Stromal cell of bone marrow (primary cell): ENCODE data around the gene AGR3.

Experiments used
- DNase-seq: peaks from one replicate; pipeline ENCODE4 v3.0.0-alpha.2; 2012; ENCODE audit warnings: low read depth

The AGR3 gene

GRCh38 chr7:16881844-16882243 is at the start of gene AGR3:
AGR3 (minus strand) TSS chr7:16881983; CDS start chr7:16878618, 3,365 bp downstream.
- DNase-seq = no peak

- DNase-seq = no peak
These were observed 49.2 kb upstream of the AGR3 start for GRCh38 chr7:16930946-16931345.

- DNase-seq = no peak
These were observed 47.5 kb upstream of the AGR3 start for GRCh38 chr7:16929146-16929762.

DNA sequence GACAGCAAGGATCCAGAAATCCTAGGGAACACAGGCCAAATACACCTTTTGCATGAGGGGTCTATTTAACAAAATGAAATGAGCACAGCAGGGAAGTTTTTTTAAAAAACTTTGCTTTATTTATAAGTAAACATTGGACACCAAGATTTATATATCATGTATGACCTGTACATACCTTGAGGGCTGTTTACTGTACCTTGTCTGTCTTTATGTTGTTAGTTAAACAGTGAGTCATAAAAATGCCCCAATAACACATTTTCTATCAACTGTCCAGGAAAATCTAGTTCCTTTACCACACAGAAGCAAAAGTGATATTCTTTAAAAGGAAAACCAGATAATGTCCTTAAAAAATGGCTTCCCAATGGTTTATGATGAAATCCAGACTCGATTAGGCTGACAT is 45.1 kb upstream of the AGR3 start:
- DNase-seq = no peak

GRCh38 chr7:16926283-16926682 is 44.5 kb upstream of the AGR3 start:
- DNase-seq = peak; percentile 41

- DNase-seq = no peak
These were observed 43.8 kb upstream of the AGR3 start for GRCh38 chr7:16925609-16926008.

GRCh38 chr7:16923019-16923418 is 41.2 kb upstream of the AGR3 start:
- DNase-seq = no peak

DNA sequence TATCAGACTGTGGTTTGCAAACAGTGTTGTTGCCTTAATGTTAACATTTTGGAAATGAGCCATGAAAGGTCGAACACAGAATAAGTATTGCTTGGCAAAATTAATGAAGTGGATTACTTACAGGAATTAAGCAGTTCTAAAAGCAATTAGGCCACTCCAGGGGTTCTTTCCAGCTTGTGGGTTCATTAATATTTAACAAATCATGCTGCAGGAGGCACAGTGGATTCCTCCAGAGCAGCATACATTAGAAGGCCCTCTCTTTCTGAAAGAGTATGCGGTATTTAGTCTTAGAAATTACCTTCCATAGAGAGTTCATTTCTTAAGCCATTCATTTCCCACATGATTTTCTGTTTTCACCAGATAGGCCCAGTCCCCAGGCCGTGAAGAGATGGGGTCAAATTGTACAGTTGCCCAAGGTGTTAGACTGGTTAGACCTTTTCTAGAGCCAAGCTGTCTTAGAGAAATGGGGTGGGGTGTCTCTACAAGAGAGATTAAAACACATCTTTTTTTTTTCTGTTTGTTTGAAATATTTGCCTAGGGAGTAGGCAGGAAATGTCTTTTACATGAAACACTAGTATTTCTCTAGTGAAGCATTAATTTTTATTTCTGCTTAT is 40.0 kb upstream of the AGR3 start:
- DNase-seq = no peak

- no peak for DNase-seq
These were observed 39.4 kb upstream of the AGR3 start for GRCh38 chr7:16921151-16921550.

GRCh38 chr7:16919440-16919839 is 37.7 kb upstream of the AGR3 start:
- no peak for DNase-seq

DNA sequence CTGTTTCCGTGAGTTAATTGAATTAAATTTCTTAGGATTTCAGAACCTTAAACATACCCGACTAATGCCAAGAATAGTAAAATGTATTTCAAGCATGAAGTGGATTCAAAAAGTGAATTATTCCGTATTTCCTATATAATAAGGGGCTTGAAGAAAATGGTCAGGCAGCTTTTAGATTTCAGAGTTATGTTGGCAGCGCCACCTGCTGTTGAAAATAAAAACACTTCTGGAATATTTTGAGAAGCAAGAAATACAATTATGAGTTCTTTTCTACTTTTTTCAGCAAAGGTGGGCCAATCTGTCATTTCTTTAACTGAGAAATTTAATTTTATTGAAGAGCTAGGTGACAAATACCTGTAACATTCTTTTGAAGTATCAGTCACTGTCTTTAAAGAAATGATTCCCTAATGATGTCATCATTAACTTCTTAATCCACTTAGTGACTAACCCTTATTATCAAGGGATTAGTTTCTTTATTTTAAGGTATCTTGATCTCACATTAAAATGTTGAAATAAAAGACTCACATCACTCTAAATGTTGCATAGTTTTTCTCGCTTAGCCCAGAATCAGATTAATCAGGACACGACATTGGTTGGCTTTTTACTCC is 36.6 kb upstream of the AGR3 start:
- DNase-seq = peak; percentile 28

DNA sequence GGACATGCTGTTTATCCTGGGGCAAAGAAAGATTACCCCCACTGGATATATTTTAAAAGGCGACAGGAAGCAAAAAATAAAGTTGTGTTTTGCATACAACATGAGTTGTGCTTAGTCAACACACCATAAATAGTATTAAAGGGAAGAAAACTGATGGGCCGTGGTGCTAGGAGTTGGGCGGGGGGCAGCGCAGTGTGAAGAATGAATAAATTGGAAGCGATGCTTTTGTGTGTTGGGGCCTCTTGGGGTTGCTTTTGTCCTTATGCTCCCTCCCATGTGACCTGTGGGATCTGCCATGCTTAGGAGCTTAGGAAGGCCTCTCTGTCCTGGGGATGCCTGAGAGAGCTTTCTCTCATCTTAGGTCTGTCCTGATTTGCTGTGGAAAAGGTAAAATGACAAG is 35.0 kb upstream of the AGR3 start:
- no peak for DNase-seq

- DNase-seq = peak; percentile 33
These were observed 34.4 kb upstream of the AGR3 start for GRCh38 chr7:16916105-16916639.

DNA sequence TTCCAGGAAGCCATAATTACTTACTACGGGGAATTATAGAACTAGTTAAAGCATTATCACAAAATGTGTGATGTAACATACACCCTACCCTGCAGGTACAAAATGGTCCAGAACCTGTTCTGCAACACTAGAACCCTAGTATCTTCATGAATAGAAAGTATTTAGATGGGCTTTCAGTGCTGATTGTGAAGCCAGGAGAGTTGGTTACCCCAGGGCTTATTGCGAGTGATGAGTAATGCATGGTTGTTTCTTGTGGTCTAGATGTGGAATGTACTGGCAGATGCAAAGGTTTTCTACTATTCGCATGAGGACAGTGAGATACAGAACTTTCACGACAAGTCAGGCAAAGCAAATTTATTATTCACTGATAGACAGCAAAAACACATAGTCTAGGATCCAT is 33.6 kb upstream of the AGR3 start:
- peak; percentile 58 for DNase-seq

DNA sequence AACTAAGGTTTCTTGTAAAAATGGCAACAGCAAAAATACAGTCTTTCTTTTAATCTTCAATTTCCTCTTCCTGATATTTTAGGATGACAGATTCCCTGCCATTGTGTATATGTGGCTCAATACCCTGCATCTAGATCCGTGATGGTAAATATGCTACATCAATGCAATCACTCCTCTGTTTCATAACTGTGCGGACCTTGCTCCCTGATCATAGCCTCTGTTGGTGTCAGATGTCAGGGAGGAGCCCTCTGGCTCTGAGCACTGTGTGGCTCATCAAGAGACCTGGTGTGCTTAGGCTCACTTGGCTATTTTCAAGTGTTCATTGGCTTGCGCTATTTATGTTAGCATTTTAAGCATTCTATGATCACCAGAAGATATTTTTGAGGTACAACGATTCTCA is 33.0 kb upstream of the AGR3 start:
- no peak for DNase-seq

GRCh38 chr7:16913643-16914042 is 31.9 kb upstream of the AGR3 start:
- no peak for DNase-seq

DNA sequence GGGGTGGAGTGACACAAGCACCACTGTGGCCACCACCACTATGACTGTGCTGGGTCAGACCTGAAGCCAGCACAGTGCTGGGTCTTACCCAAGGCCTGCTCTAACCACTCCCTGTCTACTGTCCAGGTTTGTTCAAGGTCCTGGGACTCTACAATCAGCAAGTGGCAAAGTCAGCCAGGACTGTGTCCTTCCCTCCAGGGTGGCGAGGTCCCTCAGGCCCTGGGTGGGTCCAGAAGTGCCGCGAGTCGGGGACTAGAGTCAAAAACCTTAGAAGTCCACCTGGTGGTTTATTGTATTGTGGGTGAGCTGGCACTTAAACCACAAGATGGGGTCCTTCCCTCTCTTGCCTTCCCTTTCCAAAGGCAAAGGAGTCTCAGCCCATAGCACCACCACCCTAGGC is 30.8 kb upstream of the AGR3 start:
- DNase-seq = no peak

GRCh38 chr7:16908561-16908960 is 26.8 kb upstream of the AGR3 start:
- no peak for DNase-seq

GRCh38 chr7:16905300-16906044 is 23.7 kb upstream of the AGR3 start:
- no peak for DNase-seq

- DNase-seq = no peak
These were observed 22.3 kb upstream of the AGR3 start for GRCh38 chr7:16904076-16904475.

DNA sequence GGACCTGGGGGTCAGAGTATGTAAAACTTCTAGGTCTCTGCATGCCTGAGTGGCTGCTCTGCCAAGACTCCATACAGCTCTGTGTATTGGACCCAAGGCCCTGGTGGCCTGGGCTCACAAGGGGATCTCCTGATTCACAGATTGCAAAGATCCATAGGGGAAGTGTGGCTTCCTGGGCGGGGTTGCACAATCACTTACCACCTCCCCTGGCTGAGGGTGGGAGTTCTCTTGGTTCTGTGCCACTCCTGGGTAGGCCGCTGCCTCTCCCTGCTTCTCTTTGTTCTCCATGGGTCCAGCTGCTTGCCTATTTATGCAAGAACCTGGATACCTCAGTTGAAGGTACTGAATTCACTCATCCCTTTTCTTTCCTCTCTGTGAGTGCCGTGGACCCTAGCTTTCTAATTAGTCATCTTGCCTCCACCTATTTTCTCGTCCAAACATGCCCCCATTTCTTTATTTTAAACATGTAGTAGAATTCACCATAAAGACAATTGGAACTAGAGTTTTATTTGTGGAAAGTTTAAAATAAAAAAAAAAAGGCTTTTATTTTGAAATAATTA is 18.5 kb upstream of the AGR3 start:
- no peak for DNase-seq

GRCh38 chr7:16891874-16892643 is 10.3 kb upstream of the AGR3 start:
- DNase-seq = no peak
